ENCODE results near the gene CNN3. TPM values are rescaled to one million over a fixed set of nuclear protein-coding genes. Genes with fewer than 3 reads are reported as not detected.

Gene CNN3
- total and polyA plus RNA-seq, 2 donors (not counting 3 experiments of a cell fraction or from before 2014, with no cell fraction given) = 174 to 392 TPM

GRCh38 chr1:94878329-94878728 lies 48.6 kb downstream of the CNN3 start:
- dilution Hi-C loops (cut with MboI; ENCODE audit: extremely low pct_ligation_motif_present, low sequenced_read_pairs) = no loop called here
- intact Hi-C loops (cut with micrococcal nuclease) = no loop called here
- ChIA-PET CTCF (interaction anchor here (1.2 kb wide), 1 partner anchor 10 kb away, joined by 3 read pairs; no protein-coding TSS in a partner anchor), POLR2A (no interaction called here)
- Histone ChIP-seq H3K79me2 (ENCODE audit: control insufficient read depth, insufficient read depth, low read length) (no peaks in the 10 kb centered on the region), H3K4me3 (replicated peaks in 1 of 3; ENCODE audit: insufficient read depth in 1 of 3, low read depth in 1 of 3, low read length in 3 of 3) (no peak overlapping the region), H3K4me1 (ENCODE audit: control insufficient read depth, extremely low read depth, insufficient read depth, low read length) (peaks cover 26% of the 10 kb centered on the region), H3K27ac (ENCODE audit: insufficient read depth, low read depth, low read length) (no peak overlapping the region), H4K20me1 (replicated peaks; ENCODE audit: control insufficient read depth, extremely low read depth, insufficient read depth, low read length) (no peaks in the 10 kb centered on the region), H3K9ac (replicated peaks; ENCODE audit: extremely low read depth, insufficient read depth, low read length) (no peak overlapping the region), H3K4me2 (ENCODE audit: insufficient read depth, low read length) (no peak overlapping the region), H3K9me1 (replicated peaks; ENCODE audit: control insufficient read depth, extremely low read depth, insufficient read depth, low read length) (no peaks in the 10 kb centered on the region), H3K36me3 (ENCODE audit: control insufficient read depth in 2 of 2, extremely low read depth in 1 of 2, insufficient read depth in 2 of 2, low read length in 2 of 2) (no peaks in the 10 kb centered on the region), H3K9me3 (replicated peaks; ENCODE audit: control insufficient read depth, insufficient read depth, low read length) (no peaks in the 10 kb centered on the region), H2AFZ (ENCODE audit: low read depth, low read length) (no peak overlapping the region), H3K27me3 (ENCODE audit: control insufficient read depth in 2 of 2, insufficient read depth in 2 of 2, low read length in 2 of 2) (no peaks in the 10 kb centered on the region)
- no peak for FAIRE-seq
- DNase-seq (ENCODE audit: low read depth, low spot score) = no peak
- no peak for TF ChIP-seq MYC (IDR thresholded peaks at IDR 0.05; ENCODE audit: low read depth, low read length)
- TF ChIP-seq POLR2A (IDR thresholded peaks at IDR 0.05; ENCODE audit: low read depth, low read length) = no peak
- no peak for TF ChIP-seq EZH2 (IDR thresholded peaks at IDR 0.05; ENCODE audit: borderline replicate concordance, low read depth, low read length, severe bottlenecking)
- no peak for TF ChIP-seq FOS (IDR thresholded peaks at IDR 0.05; ENCODE audit: borderline replicate concordance, insufficient read depth, low read length)
- no peak for TF ChIP-seq POLR2AphosphoS5 (IDR thresholded peaks at IDR 0.05; ENCODE audit: insufficient read depth, low read depth, low read length)
- no peak for TF ChIP-seq GATA2 (IDR thresholded peaks at IDR 0.05; ENCODE audit: insufficient read depth, insufficient read length, low read depth, low read length)
- no peak for TF ChIP-seq MAX (IDR thresholded peaks at IDR 0.05; ENCODE audit: insufficient read depth, insufficient read length)
- TF ChIP-seq CTCF (IDR thresholded peaks at IDR 0.05; ENCODE audit: extremely low read depth in 1 of 2, insufficient read depth in 1 of 2, low read depth in 1 of 2, low read length in 2 of 2) = no peak
- no peak for TF ChIP-seq JUN (IDR thresholded peaks at IDR 0.05; ENCODE audit: borderline replicate concordance, insufficient read depth, insufficient read length, low read depth)
- no TSS peak for BruUV-seq (replicated peaks)

Data from endothelial cell of umbilical vein (primary cell).